Progenitor cell of endocrine pancreas (in vitro differentiated cells): ENCODE measurements around the gene ASB16. TPM values are rescaled to one million over a fixed set of nuclear protein-coding genes. Genes with fewer than 3 reads are reported as not detected.

Experiments used
- DNase-seq: peaks from one replicate; pipeline ENCODE4 v3.0.0; 2021; ENCODE audit warnings: low spot score; ENCODE audit not compliant: unreplicated experiment
- H3K27ac Mint-ChIP-seq: 2 replicates; pipeline ENCODE4 v1.8.0; 2021; ENCODE audit warnings: mild to moderate bottlenecking, moderate library complexity, mixed read lengths
- H3K27me3 Mint-ChIP-seq: 2 replicates; pipeline ENCODE4 v1.8.0; 2021; ENCODE audit warnings: mixed read lengths
- H3K36me3 Mint-ChIP-seq: 2 replicates; pipeline ENCODE4 v1.8.0; 2022; ENCODE audit warnings: mixed read lengths; ENCODE audit not compliant: insufficient read depth
- H3K4me1 Mint-ChIP-seq: 2 replicates; pipeline ENCODE4 v1.8.0; 2021; ENCODE audit warnings: low read depth, mixed read lengths
- H3K4me3 Mint-ChIP-seq: 2 replicates; pipeline ENCODE4 v1.8.0; 2021; ENCODE audit warnings: low read depth, mild to moderate bottlenecking, moderate library complexity, mixed read lengths
- H3K9me3 Mint-ChIP-seq: 2 replicates; pipeline ENCODE4 v1.8.0; 2021; ENCODE audit warnings: low read depth, mixed read lengths
- total RNA-seq: library from RNA; stranded (reverse); gene quantifications from 2 replicates; pipeline ENCODE4 v1.2.1, GENCODE V29; 2021
- TF ChIP-seq, protein P1 (sequence below): fragments of 200-600 bp; sonication (generic); IDR thresholded peaks from one replicate; pipeline ENCODE4 v1.5.0; 2021; ENCODE audit warnings: antibody characterized with exemption, mild to moderate bottlenecking; ENCODE audit not compliant: unreplicated experiment

ASB16 gene
- total RNA-seq, 1 donor from 2014 or later, result 0.89 TPM

DNA sequence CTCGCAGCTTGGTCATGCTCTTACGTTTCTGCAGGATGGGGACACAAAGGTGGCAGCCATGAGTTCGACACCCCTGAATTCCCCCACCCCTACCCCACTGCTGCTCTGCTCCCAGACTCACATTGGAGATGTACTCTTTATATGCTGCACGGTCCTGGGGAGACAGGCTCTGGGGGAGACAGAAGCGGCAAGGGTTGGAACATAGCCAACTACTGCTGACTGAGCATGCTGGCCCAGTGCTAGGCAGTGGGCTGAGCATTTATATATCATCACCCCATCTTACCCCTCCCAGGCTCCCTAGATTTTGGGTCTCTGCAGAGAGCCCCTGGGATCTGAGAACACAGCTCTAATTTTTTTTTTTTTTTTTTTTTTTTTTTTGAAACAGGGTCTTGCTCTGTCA is 37.2 kb downstream of the ASB16 start:
- no peak for DNase-seq
- Mint-ChIP-seq H3K27ac (no peak overlapping the region), H3K9me3 (no peaks in the 10 kb centered on the region), H3K4me1 (peaks cover 1% of the 10 kb centered on the region), H3K4me3 (no peak overlapping the region), H3K36me3 (peaks cover 18% of the 10 kb centered on the region), H3K27me3 (no peaks in the 10 kb centered on the region)
- TF ChIP-seq, protein P1, sequence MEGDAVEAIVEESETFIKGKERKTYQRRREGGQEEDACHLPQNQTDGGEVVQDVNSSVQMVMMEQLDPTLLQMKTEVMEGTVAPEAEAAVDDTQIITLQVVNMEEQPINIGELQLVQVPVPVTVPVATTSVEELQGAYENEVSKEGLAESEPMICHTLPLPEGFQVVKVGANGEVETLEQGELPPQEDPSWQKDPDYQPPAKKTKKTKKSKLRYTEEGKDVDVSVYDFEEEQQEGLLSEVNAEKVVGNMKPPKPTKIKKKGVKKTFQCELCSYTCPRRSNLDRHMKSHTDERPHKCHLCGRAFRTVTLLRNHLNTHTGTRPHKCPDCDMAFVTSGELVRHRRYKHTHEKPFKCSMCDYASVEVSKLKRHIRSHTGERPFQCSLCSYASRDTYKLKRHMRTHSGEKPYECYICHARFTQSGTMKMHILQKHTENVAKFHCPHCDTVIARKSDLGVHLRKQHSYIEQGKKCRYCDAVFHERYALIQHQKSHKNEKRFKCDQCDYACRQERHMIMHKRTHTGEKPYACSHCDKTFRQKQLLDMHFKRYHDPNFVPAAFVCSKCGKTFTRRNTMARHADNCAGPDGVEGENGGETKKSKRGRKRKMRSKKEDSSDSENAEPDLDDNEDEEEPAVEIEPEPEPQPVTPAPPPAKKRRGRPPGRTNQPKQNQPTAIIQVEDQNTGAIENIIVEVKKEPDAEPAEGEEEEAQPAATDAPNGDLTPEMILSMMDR, result no peak

GRCh38 chr17:44209786-44210341 is 39.4 kb downstream of the ASB16 start:
- Mint-ChIP-seq H3K36me3 (peaks cover 30% of the 10 kb centered on the region), H3K4me1 (no peaks in the 10 kb centered on the region), H3K9me3 (no peaks in the 10 kb centered on the region), H3K4me3 (no peak overlapping the region), H3K27ac (no peak overlapping the region), H3K27me3 (no peaks in the 10 kb centered on the region)
- no peak for DNase-seq
- TF ChIP-seq, protein P1, result no peak

DNA sequence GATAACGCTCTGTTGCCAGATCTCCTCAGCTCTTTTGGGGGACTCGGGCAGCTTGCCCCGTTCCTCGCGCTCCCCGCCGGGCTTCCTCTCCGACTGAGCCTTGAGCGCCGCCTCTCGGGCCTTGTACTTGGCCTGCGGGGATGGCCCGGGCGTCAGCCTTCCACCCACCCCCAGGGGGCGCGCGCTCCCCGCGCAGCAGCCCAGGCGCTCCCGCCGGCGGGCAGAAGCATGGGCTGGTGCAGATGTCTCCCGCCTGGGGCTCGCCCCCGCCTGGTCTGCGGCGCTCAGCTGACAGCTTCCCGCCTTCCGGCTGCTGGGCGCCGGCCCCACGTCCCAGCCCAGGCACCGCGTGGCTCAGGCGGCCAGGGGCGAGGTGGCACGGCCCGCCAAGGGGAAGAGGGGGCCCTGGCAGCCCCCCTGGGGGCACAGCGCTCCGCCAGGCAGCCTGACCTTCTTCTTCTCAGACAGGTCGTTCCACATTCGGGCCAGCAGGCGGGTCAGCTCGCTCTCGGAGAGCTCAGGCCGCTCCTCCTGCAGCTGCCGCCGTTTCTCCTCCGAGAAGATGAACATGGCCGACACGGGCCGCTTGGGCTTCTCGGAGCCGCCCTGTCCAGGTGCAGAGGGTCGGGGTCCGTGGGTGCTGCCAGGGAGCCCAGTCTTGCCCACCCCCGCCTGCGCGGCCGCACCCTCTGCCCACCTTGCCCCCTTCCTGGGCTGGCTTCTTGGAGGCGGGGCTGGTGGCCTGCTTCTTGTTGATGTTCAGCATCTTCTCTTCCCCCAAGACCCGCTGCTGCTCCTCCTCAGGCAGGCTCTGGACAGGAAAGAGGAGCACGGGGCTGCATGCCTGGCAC is 40.1 kb downstream of the ASB16 start:
- Mint-ChIP-seq H3K36me3 (peaks cover 32% of the 10 kb centered on the region), H3K4me3 (no peak overlapping the region), H3K4me1 (no peaks in the 10 kb centered on the region), H3K9me3 (no peaks in the 10 kb centered on the region), H3K27me3 (no peaks in the 10 kb centered on the region), H3K27ac (no peak overlapping the region)
- TF ChIP-seq, protein P1, result peak; percentile 96
- DNase-seq, result peak; percentile 77

DNA sequence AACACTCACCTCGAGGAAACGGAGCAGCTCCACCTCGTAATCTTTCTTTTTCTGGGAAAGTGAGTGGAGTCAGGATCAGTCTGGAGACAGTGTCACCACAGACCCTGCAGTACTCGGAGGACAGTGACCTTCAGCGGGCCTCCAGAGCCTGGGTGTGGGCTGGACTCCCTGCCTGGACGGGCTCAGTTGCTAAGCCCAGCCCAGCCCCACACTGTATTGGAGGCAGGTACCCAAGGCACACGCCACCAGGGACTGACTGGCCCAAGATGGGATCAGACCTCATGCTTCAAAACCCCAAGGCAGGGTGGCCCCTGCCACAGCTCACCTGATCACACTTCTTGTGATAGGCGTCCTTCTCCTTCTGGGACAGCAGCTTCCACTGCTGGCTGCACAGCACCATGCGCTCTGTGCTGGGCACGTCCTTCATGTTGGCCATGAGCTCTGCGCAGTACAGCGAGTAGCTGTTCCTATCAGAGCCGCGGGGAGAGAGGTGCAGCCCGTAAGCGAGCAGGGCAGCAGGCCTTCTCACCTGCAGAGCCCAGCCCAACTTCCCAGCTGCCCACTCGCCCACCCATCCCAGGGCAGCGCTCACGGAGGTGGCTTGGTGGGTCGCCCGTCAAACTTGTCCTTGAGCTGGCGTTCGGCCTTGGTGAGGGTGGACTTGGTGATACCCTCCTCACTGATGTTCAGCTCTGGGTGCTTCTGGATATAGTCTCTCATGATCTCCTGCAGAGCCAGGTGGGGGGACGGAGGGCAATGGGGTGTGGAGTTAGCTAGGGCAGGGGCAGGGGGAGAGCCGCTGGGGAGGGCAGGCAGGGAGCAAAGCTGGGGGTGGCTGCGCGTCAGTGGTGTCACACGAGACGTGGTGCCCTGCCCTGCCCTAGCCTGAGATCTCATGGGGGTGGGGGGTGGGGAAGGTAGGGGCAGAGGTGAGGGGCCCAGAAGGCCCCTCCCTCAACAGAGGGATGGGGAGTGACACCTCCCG is 41.1 kb downstream of the ASB16 start:
- Mint-ChIP-seq H3K4me3 (no peak overlapping the region), H3K27me3 (no peaks in the 10 kb centered on the region), H3K27ac (no peak overlapping the region), H3K4me1 (no peaks in the 10 kb centered on the region), H3K36me3 (peaks cover 32% of the 10 kb centered on the region), H3K9me3 (no peaks in the 10 kb centered on the region)
- TF ChIP-seq, protein P1, result no peak
- DNase-seq, result no peak
